ENCODE data around the gene SLC25A48. TPM values are rescaled to one million over a fixed set of nuclear protein-coding genes. Genes with fewer than 3 reads are reported as not detected.

The SLC25A48 gene
- total RNA-seq, 4 donors from 2014 or later: 0.34 to 2.0 (median 0.94) TPM; not detected in 1

DNA sequence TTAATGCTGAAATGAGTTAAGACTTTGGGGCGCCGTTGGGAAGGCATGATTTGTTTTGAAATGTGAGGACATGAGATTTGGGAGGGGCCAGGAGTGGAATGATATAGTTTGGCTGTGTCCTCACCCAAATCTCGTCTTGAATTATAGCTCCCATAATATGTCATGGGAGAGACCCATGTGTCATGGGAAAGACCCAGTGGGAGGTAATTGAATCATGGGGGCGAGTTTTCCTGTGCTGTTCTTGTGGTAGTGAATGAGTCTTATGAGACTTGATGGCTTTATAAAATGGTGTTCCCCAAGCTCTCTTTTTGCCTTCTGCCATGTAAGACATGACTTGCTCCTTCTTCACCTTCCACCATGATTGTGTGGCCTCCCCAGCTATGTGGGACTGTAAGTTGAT, 5.1 kb downstream of the SLC25A48 start:
- TF ChIP-seq CTCF (IDR thresholded peaks at IDR 0.05; ENCODE audit: low read depth): no peak

DNA sequence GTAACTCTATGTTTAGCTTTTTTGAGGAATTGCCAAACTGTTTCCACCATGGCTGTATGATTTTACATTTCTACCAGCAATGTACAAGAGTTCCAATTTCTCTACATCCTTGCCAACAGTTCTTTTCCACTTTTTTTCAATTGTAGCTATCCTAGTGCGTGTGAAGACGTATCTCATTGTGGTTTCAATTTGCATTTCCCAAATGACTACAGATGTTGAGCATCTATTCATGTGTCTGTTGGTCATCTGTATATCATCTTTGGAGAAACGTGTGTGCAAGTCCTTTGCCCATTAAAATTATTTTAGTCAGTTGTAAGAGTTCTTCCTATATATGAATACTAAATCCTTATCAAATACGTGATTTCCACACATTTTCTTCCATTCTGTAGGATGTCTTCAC, 6.5 kb downstream of the SLC25A48 start:
- no peak for TF ChIP-seq CTCF (IDR thresholded peaks at IDR 0.05; ENCODE audit: low read depth)

- TF ChIP-seq CTCF (IDR thresholded peaks at IDR 0.05; ENCODE audit: low read depth): no peak
Measured at GRCh38 chr5:135842737-135843136, 8.3 kb downstream of the SLC25A48 start.

DNA sequence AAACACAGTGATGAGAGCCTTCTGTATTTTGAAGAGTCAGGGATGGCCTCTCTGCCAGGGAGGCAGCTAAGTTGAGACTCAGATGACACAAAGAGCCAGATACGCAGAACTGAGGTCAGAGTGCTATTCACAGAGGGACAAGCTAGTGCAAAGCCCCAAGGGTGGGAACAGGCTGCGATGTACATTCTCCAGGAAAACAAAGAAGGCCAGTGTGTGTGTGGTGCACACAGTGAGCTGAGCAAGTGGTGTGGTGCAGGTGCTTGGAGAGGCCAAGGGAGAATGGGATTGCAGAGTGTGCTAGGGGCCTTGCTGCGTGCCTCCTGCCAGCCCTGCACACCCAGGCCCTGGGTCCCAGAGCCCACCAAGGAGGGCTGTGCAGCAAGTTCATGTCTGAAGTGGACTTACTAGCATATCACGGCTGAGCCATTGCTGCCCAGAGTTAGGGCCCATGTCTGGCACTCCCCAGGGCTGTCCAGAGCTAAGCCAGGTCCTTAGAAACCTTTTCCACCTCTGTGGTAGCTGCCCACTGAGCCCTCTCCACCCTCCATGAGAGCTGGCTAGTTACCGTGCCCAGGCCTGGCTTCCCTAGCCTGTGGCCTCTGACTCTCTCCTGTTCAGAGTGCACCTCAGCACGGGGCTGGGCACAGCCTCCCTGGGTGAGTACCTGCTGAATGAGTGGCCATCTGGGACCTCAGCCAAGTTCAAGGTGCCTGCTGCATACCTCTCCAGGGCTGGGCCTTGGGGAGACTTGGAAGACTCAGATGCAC, 9.3 kb downstream of the SLC25A48 start:
- no peak for TF ChIP-seq CTCF (IDR thresholded peaks at IDR 0.05; ENCODE audit: low read depth)

GRCh38 chr5:135846311-135846710, 11.8 kb downstream of the SLC25A48 start:
- no peak for TF ChIP-seq CTCF (IDR thresholded peaks at IDR 0.05; ENCODE audit: low read depth)

DNA sequence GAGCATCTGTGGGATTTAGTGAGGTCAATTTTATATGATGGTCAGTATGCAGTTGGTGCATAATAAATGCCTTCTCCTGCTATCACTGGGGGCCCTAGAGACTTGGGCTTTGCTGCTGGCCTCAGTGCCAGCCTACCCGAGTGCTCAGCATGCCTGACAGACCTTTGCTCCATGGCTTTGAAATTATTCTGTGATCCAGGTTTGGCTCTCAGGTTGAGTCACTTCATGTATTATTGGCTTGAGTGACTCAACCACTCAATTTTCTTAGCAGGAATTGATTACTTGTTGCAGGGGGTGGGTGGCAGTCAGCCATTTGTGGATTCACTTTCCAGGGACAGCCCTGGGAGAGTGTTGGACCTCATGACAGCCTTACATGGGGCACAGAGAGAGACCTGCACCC, 13.5 kb downstream of the SLC25A48 start:
- TF ChIP-seq CTCF (IDR thresholded peaks at IDR 0.05; ENCODE audit: low read depth): no peak

DNA sequence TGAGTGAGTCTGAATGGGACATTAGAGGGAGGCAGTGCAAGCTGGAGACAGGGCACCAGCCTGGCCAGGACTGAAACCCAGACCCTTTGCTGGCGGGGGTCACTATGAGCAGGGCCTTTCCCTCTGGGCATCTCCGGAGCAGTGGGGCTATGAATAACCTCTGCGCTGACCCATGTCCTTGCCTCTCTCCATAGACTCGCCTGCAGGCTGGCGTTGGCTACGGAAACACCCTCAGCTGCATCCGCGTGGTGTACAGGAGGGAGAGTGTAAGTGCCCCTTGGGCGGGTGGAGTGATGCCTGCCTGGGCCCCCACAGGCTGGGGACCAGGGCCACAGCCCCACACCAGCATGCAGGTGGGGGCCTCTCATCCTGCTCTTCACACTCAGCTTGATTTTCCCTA, 15.8 kb downstream of the SLC25A48 start:
- TF ChIP-seq CTCF (IDR thresholded peaks at IDR 0.05; ENCODE audit: low read depth): no peak
